Measurements from ENCODE around the gene PRIMA1. TPM values are rescaled to one million over a fixed set of nuclear protein-coding genes. Genes with fewer than 3 reads are reported as not detected.

Gene PRIMA1
- polyA plus RNA-seq, 1 experiment: not detected

DNA sequence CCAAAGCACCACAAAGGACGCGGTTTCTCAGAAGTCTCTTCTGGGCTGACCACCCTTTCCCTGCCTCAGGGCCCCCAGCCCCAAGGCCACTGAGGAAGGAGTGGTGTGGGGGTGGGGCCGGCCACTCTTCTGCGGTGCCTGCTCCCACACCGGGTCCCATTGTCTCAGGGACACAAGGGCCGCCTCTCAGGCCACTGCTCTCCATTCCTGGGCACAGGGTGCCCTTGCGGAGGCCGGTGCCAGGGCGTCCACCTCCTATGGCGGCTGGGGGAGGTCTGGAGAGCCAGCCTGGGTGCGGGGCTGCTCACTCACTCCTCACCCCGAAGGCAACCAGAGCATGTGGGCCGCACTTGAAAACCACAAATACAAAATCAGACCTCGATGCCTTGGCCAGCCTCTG, 44.1 kb downstream of the PRIMA1 start:
- Histone ChIP-seq H3K9me3 (ENCODE audit: control insufficient read depth, insufficient read depth, low read length) (peaks cover 11% of the 10 kb centered on the region; the same call in 1 of the 2 replicates), H3K27ac (ENCODE audit: low read depth, low read length) (no peak overlapping the region), H3K27me3 (ENCODE audit: control insufficient read depth, insufficient read depth, low read length) (no peaks in the 10 kb centered on the region), H3K4me3 (ENCODE audit: low read depth, low read length) (no peak overlapping the region)
- TF ChIP-seq, protein P1, sequence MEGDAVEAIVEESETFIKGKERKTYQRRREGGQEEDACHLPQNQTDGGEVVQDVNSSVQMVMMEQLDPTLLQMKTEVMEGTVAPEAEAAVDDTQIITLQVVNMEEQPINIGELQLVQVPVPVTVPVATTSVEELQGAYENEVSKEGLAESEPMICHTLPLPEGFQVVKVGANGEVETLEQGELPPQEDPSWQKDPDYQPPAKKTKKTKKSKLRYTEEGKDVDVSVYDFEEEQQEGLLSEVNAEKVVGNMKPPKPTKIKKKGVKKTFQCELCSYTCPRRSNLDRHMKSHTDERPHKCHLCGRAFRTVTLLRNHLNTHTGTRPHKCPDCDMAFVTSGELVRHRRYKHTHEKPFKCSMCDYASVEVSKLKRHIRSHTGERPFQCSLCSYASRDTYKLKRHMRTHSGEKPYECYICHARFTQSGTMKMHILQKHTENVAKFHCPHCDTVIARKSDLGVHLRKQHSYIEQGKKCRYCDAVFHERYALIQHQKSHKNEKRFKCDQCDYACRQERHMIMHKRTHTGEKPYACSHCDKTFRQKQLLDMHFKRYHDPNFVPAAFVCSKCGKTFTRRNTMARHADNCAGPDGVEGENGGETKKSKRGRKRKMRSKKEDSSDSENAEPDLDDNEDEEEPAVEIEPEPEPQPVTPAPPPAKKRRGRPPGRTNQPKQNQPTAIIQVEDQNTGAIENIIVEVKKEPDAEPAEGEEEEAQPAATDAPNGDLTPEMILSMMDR (IDR thresholded peaks at IDR 0.05; ENCODE audit: low read depth, low read length): no peak
- ChIA-PET CTCF (no interaction called here), POLR2A (no interaction called here)
- no peak for DNase-seq (ENCODE audit: low read depth, low spot score)

DNA sequence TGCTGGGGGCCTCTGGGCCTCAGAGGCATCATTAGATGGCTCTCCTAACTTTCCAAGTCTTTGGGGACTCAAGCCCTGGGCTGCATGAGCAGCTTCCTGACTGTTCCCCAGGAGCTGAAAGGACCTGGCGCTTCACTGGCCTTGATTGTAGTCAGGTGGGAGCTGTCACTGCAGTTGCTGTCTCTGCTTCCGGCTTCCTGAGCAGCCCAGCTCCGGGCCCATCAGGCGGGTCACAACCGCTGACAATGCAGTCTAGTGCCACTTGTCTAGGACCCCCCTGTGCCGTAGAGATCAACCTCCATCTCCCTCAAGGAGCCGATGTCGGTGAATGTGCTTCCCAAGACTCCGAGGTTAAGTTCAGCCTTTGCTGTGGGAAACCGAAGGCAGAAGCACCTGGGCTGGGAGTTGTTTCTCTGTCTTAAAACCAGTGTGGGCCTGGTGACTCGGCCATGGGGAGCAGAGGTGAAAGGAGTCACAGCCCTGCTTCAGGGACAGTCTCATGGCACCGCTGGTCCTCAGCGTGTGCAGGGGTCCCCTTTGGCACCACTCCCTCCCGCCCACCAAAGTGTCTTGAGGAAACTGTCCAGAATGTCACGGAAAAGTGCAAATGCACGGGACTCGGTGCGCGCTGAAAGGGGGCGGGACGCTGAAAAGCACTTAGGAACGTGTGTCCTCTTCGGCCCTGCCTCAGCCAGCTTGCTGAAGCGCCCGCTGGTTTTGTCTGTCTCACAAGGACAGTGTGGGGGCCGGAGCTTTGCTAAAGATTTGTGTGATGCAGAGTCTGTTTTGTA, 44.8 kb downstream of the PRIMA1 start:
- no peak overlapping the region for H3K27ac ChIP-seq (ENCODE audit: low read depth, low read length)
- no peaks in the 10 kb centered on the region for H3K27me3 ChIP-seq (ENCODE audit: control insufficient read depth, insufficient read depth, low read length)
- POLR2A ChIA-PET: no interaction called here
- TF ChIP-seq, protein P1 (IDR thresholded peaks at IDR 0.05; ENCODE audit: low read depth, low read length): no peak
- no peak overlapping the region for H3K4me3 ChIP-seq (ENCODE audit: low read depth, low read length)
- peaks cover 10% of the 10 kb centered on the region; the same call in 1 of the 2 replicates for H3K9me3 ChIP-seq (ENCODE audit: control insufficient read depth, insufficient read depth, low read length)
- CTCF ChIA-PET: no interaction called here
- DNase-seq (ENCODE audit: low read depth, low spot score): no peak

DNA sequence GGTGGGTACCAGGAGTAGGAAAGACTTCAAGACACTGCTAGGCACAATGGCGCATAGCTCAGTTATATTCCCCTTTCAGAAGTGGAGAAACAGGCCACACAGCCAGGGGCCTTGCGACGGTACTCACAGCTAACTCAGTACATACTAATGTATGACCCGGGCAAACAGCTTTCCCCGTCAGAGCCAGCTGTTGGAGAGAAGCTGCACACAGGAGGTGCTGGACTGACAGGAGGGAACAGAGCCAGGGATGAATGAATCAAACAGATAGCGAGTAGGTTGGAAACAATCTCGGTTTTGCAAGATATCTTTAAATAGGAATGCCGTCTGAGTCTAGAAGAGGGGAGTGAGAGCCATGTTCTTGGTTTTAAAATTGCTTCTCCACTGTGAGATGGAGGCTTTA, 45.5 kb downstream of the PRIMA1 start:
- TF ChIP-seq, protein P1 (IDR thresholded peaks at IDR 0.05; ENCODE audit: low read depth, low read length): no peak
- Histone ChIP-seq H3K9me3 (ENCODE audit: control insufficient read depth, insufficient read depth, low read length) (peaks cover 4% of the 10 kb centered on the region; the same call in 1 of the 2 replicates), H3K4me3 (ENCODE audit: low read depth, low read length) (no peak overlapping the region), H3K27me3 (ENCODE audit: control insufficient read depth, insufficient read depth, low read length) (no peaks in the 10 kb centered on the region), H3K27ac (ENCODE audit: low read depth, low read length) (no peak overlapping the region)
- ChIA-PET CTCF (no interaction called here), POLR2A (no interaction called here)
- DNase-seq (ENCODE audit: low read depth, low spot score): no peak

DNA sequence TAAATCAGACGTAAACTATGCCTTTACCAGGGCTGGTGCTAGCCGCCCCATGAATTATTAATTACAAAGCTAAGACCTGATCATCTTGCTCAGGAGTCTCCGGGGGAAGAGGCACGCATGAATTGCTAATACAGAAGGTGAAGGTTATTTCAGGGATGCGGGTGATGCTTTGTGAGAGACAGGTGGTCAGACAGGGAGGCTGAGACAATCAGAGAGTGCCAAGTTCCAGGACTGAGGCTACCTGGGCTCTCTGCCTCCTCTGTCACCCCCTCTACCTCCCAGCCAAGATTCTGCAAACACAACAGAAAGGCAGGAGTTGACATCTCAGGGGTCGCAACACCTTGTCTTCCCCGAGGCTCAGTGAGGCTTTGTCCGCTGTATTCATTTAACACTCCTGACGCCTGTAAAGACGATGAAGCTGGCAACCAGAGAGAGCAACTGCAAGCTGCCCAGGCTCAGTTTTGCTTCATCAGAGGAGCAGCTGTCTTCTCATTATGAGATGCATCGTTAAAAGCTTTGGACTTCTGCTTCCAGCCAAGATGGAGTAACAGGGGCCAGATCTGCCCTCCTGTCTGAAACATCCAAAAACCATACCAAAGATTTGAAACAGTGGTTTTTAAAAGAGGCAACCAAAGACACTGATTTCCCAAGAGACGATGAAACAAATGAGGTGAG, 46.6 kb downstream of the PRIMA1 start:
- DNase-seq (ENCODE audit: low read depth, low spot score): no peak
- TF ChIP-seq, protein P1 (IDR thresholded peaks at IDR 0.05; ENCODE audit: low read depth, low read length): no peak
- CTCF ChIA-PET: no interaction called here
- POLR2A ChIA-PET: no interaction called here
- no peak overlapping the region for H3K4me3 ChIP-seq (ENCODE audit: low read depth, low read length)
- H3K27ac ChIP-seq (ENCODE audit: low read depth, low read length): no peak overlapping the region
- no peaks in the 10 kb centered on the region for H3K27me3 ChIP-seq (ENCODE audit: control insufficient read depth, insufficient read depth, low read length)
- no peaks in the 10 kb centered on the region; the same call in 1 of the 2 replicates for H3K9me3 ChIP-seq (ENCODE audit: control insufficient read depth, insufficient read depth, low read length)

DNA sequence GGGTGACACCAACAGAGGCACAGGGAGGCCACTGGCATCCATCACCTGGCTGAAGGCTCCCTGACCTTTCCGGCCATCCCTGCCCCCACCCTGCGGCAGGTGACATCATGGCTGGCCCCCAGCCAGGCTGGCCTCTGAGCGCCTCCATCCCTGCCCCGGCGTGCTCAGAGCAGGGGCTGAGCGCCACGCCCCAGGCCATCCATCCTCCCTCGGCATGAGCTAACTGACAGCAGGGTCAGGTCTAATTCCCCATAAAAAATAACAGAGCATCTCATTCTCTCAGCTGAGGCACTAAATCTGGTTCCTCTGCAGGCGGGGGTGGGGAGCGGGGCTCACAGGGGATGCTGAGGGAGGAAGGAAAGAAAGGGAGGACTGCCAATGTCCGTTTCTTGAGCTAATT, 50.7 kb downstream of the PRIMA1 start:
- POLR2A ChIA-PET: no interaction called here

More for the DNA sequence above, 50.7 kb downstream of the PRIMA1 start:
- no peak for DNase-seq (ENCODE audit: low read depth, low spot score)
- Histone ChIP-seq H3K9me3 (ENCODE audit: control insufficient read depth, insufficient read depth, low read length) (no peaks in the 10 kb centered on the region; the same call in 1 of the 2 replicates), H3K4me3 (ENCODE audit: low read depth, low read length) (no peak overlapping the region), H3K27ac (ENCODE audit: low read depth, low read length) (no peak overlapping the region), H3K27me3 (ENCODE audit: control insufficient read depth, insufficient read depth, low read length) (no peaks in the 10 kb centered on the region)
- TF ChIP-seq, protein P1 (IDR thresholded peaks at IDR 0.05; ENCODE audit: low read depth, low read length): no peak
- CTCF ChIA-PET: interaction anchor here (0.6 kb wide), 1 partner anchor 51 kb away, joined by 3 read pairs; the partner anchor contains the start of gene PRIMA1

Data from AG04450 (cell line).